Measurements from ENCODE around the gene EIF4EBP3.
"Not testable (repeated sequence)": the region's sequence is repeated elsewhere in the genome, so short reads cannot be mapped to it uniquely, and the experiment has no call there.

GRCh38 chr5:140593070-140593469 is 45.6 kb downstream of the EIF4EBP3 start:
- TF ChIP-seq CTCF (IDR thresholded peaks at IDR 0.05 in 2 of 3, conservative IDR thresholded peaks at IDR 0.05 in 1 of 3; ENCODE audit: control insufficient read depth in 2 of 3, extremely low read depth in 1 of 3, insufficient read depth in 1 of 3, low read depth in 3 of 3, low read length in 3 of 3); EZH2 (IDR thresholded peaks at IDR 0.05; ENCODE audit: borderline replicate concordance, control insufficient read depth, low read depth, low read length); TCF12 (IDR thresholded peaks at IDR 0.05; ENCODE audit: low read depth, low read length); ETV6 (conservative IDR thresholded peaks at IDR 0.05 in 1 of 2, IDR thresholded peaks at IDR 0.05 in 1 of 2; ENCODE audit: borderline replicate concordance in 1 of 2, low read depth in 1 of 2); POU2F2 (IDR thresholded peaks at IDR 0.05; ENCODE audit: borderline replicate concordance, low read depth, low read length); RBBP5 (conservative IDR thresholded peaks at IDR 0.05); TAF1 (IDR thresholded peaks at IDR 0.05; ENCODE audit: borderline replicate concordance, low read depth, low read length); PKNOX1 (IDR thresholded peaks at IDR 0.05); RAD21 (IDR thresholded peaks at IDR 0.05; ENCODE audit: insufficient read depth, low read depth, low read length); BCL11A (IDR thresholded peaks at IDR 0.05; ENCODE audit: low read depth, low read length): not testable (repeated sequence)
- TF ChIP-seq, protein P1, sequence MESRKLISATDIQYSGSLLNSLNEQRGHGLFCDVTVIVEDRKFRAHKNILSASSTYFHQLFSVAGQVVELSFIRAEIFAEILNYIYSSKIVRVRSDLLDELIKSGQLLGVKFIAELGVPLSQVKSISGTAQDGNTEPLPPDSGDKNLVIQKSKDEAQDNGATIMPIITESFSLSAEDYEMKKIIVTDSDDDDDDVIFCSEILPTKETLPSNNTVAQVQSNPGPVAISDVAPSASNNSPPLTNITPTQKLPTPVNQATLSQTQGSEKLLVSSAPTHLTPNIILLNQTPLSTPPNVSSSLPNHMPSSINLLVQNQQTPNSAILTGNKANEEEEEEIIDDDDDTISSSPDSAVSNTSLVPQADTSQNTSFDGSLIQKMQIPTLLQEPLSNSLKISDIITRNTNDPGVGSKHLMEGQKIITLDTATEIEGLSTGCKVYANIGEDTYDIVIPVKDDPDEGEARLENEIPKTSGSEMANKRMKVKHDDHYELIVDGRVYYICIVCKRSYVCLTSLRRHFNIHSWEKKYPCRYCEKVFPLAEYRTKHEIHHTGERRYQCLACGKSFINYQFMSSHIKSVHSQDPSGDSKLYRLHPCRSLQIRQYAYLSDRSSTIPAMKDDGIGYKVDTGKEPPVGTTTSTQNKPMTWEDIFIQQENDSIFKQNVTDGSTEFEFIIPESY (IDR thresholded peaks at IDR 0.05) = not testable (repeated sequence)
- TF ChIP-seq, protein P2, sequence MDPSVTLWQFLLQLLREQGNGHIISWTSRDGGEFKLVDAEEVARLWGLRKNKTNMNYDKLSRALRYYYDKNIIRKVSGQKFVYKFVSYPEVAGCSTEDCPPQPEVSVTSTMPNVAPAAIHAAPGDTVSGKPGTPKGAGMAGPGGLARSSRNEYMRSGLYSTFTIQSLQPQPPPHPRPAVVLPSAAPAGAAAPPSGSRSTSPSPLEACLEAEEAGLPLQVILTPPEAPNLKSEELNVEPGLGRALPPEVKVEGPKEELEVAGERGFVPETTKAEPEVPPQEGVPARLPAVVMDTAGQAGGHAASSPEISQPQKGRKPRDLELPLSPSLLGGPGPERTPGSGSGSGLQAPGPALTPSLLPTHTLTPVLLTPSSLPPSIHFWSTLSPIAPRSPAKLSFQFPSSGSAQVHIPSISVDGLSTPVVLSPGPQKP (IDR thresholded peaks at IDR 0.05; ENCODE audit: low read depth, low read length) = not testable (repeated sequence)

All from GM12878 (cell line).